NT2/D1 (cell line): ENCODE data around the gene RESP18.
"Not testable (repeated sequence)": the region's sequence is repeated elsewhere in the genome, so short reads cannot be mapped to it uniquely, and the experiment has no call there.

ENCODE experiments used
- DNase-seq: peaks from one replicate; pipeline ENCODE4 v3.0.0-alpha.2; 2011; ENCODE audit warnings: low read depth, low spot score
- H3K27me3 ChIP-seq: 2 replicates; pipeline ENCODE4 v1.6.0; 2011; ENCODE audit warnings: mild to moderate bottlenecking; ENCODE audit not compliant: insufficient read length, insufficient read depth
- H3K36me3 ChIP-seq: 2 replicates; pipeline ENCODE4 v1.6.1; 2011; ENCODE audit warnings: mild to moderate bottlenecking, low read length, mixed read lengths; ENCODE audit not compliant: insufficient read depth, insufficient read length
- H3K4me1 ChIP-seq: 2 replicates; pipeline ENCODE4 v1.5.1; 2011; ENCODE audit not compliant: insufficient read depth, insufficient read length
- H3K4me3 ChIP-seq: 2 replicates; pipeline ENCODE4 v1.5.1; 2011; ENCODE audit warnings: low read depth; ENCODE audit not compliant: insufficient read length
- H3K9ac ChIP-seq: 2 replicates; pipeline ENCODE4 v1.6.0; 2011; ENCODE audit warnings: low read depth; ENCODE audit not compliant: insufficient read length
- H3K9me3 ChIP-seq: 2 replicates; pipeline ENCODE4 v1.5.1; 2011; ENCODE audit warnings: mild to moderate bottlenecking, low read length; ENCODE audit not compliant: insufficient read depth
- SUZ12 ChIP-seq: IDR thresholded peaks from 2 replicates; pipeline ENCODE4 v1.6.1; 2011; ENCODE audit not compliant: insufficient read length, insufficient read depth; ENCODE audit errors: extremely low read depth
- YY1 ChIP-seq: IDR thresholded peaks from 2 replicates; pipeline ENCODE4 v1.6.1; 2011; ENCODE audit not compliant: insufficient read length, insufficient read depth
- ZNF274 ChIP-seq: IDR thresholded peaks from 2 replicates; pipeline ENCODE4 v1.6.1; 2011; ENCODE audit warnings: mild to moderate bottlenecking, low read depth, low read length

The RESP18 gene

DNA sequence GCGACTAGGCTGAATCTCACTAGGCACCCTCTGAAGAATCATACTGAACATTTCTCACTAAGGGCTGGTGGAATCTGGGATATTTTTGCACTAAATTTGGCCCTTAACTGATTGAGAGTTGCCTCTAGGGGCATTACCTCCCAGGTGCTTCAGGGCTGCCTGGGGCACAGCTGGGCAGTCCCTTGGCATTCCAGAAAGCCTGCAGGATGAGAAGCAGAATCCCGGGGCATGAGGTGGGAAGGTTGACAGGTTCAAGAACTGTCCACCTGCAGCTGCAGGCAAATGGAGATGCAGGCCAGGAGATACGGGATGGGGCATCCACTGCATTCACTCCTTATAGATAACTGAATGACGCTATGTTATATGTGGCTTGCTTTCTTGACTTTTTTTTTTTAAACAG is 7.4 kb downstream of the RESP18 start:
- H3K27me3 ChIP-seq: peaks cover 37% of the 10 kb centered on the region
- H3K9ac ChIP-seq: no peak overlapping the region
- no peaks in the 10 kb centered on the region for H3K36me3 ChIP-seq
- no peak overlapping the region for H3K4me3 ChIP-seq
- TF ChIP-seq ZNF274 (no peak), YY1 (no peak), SUZ12 (no peak)
- DNase-seq: no peak
- H3K9me3 ChIP-seq: no peaks in the 10 kb centered on the region
- no peaks in the 10 kb centered on the region for H3K4me1 ChIP-seq

DNA sequence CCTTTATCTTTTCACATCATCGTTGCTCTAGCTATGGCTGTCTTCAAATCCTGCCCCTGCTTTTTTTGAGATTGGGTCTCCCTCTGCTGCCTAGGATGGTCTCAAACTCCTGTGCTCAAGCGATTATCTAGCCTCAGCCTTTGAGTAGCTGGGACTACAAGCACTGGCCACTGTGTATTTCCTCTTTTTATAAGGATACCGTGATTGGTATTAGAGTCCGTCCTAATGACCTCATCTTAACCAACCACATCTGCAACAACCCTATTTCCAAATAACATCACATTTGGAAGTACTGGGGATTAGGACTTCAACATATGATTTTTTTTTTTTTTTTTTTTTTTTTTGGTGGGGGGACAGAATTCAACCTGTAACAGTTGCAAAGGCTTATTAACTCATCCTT is 9.1 kb downstream of the RESP18 start:
- TF ChIP-seq SUZ12: no peak
- TF ChIP-seq YY1: no peak
- TF ChIP-seq ZNF274: no peak
- Histone ChIP-seq H3K9ac (no peak overlapping the region), H3K36me3 (no peaks in the 10 kb centered on the region), H3K9me3 (no peaks in the 10 kb centered on the region), H3K27me3 (peaks cover 20% of the 10 kb centered on the region), H3K4me1 (no peaks in the 10 kb centered on the region), H3K4me3 (no peak overlapping the region)
- DNase-seq: no peak

DNA sequence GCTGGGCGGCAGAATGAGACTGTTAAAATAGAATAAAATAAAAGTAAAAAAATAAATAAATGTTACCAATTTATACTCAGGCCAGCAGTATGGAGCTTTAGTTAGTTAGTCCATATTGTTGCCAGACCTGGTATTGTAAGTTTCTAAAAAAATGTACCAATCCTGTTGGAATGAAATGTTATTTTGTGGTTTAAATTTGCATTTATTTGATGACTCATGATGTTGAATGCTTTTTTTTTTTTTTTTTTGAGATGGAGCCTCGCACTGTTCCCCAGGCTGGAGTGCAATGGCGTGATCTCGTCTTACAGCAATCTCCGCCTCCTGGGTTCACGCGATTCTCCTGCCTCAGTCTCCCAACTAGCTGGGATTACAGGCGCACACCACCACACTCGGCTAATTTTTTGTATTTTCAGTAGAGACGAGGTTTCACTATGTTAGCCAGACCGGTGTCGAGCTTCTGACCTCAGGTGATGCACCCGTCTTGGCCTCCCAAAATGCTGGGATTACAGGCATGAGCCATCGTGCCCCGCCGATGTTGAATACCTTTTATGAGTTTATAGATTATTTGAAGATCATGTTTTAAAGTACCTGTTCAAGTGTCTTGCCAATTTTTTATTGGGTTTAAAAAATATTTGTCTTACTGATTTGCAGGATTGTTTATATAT is 17.6 kb downstream of the RESP18 start:
- H3K9me3 ChIP-seq: no peaks in the 10 kb centered on the region; the same call in 1 of the 2 replicates
- H3K4me1 ChIP-seq: no peaks in the 10 kb centered on the region
- H3K27me3 ChIP-seq: peaks cover 3% of the 10 kb centered on the region
- no peak for DNase-seq
- no peak overlapping the region for H3K9ac ChIP-seq
- TF ChIP-seq SUZ12 (no peak), YY1 (no peak), ZNF274 (no peak)
- no peak overlapping the region for H3K4me3 ChIP-seq
- H3K36me3 ChIP-seq: no peaks in the 10 kb centered on the region

- not testable (repeated sequence) for H3K4me3 ChIP-seq, H3K36me3 ChIP-seq, H3K9me3 ChIP-seq, DNase-seq, H3K4me1 ChIP-seq, H3K9ac ChIP-seq
- H3K27me3 ChIP-seq: peaks cover 15% of the 10 kb centered on the region
These were observed 19.8 kb downstream of the RESP18 start for GRCh38 chr2:219312683-219313263.

DNA sequence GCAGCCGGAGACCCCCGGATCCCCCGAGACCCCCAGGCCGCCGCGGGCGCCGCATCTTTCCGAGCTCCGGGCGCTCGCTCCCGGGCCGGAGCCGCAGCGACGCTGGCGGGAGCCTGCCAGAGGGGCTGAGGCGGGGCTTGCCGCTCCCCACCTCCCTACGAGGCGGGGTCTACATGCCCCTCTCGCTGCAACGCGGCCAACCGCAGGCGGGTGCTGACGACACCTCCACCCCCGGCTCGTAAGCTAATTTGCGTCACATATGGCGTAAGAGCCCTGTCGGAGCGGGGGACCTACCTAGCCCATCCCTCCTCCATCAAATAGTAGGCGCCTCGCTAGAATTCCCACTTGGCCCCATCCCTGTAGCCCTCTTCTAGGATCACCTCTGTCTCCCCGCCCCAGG is 23.3 kb downstream of the RESP18 start, which contains the start of gene PTPRN:
TSS of gene PTPRN (minus strand) at position 124 of the 400 bp plus-strand sequence. CDS start at position 55, 69 bp downstream.
- DNase-seq: peak; percentile 56
- H3K4me3 ChIP-seq: peak within 1 kb of the TSS; percentile 56
- H3K9me3 ChIP-seq: no peaks in the 10 kb centered on the region; the same call in 1 of the 2 replicates
- H3K36me3 ChIP-seq: peaks cover 6% of the 10 kb centered on the region
- H3K9ac ChIP-seq: peak within 1 kb of the TSS; percentile 72
- H3K4me1 ChIP-seq: no peaks in the 10 kb centered on the region
- no peak for TF ChIP-seq ZNF274
- TF ChIP-seq SUZ12: no peak
- no peak for TF ChIP-seq YY1
- H3K27me3 ChIP-seq: peaks cover 21% of the 10 kb centered on the region

GRCh38 chr2:219308142-219309101 is 24.1 kb downstream of the RESP18 start:
- peak; percentile 71 for DNase-seq
- peak overlapping the region; percentile 72 for H3K9ac ChIP-seq
- TF ChIP-seq YY1: no peak
- no peak for TF ChIP-seq SUZ12
- no peak for TF ChIP-seq ZNF274
- peaks cover 11% of the 10 kb centered on the region for H3K36me3 ChIP-seq
- no peaks in the 10 kb centered on the region; the same call in 1 of the 2 replicates for H3K9me3 ChIP-seq
- no peaks in the 10 kb centered on the region for H3K4me1 ChIP-seq
- H3K27me3 ChIP-seq: peaks cover 21% of the 10 kb centered on the region
- peak overlapping the region; percentile 56 for H3K4me3 ChIP-seq

DNA sequence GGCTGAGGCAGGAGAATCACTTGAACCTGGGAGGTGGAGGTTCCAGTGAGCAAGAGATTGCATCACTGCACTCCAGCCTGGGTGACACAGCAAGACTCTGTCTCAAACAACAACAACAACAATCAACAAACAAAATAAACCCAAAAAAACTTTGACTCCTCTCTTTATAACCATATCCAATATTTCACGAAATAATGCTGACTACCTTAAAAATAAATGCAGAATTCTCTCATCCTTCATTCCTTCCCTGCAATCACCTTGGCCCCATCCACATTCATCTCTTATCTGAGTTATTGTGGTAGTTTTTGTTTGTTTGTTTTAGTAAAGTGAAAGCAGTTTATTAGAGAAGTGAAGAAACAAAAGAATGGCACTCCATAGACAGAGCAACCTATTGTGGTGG is 26.5 kb downstream of the RESP18 start:
- H3K27me3 ChIP-seq: peaks cover 21% of the 10 kb centered on the region

More for the DNA sequence above, 26.5 kb downstream of the RESP18 start:
- no peak overlapping the region for H3K4me3 ChIP-seq
- no peak for TF ChIP-seq YY1
- no peak for TF ChIP-seq SUZ12
- no peak for TF ChIP-seq ZNF274
- no peak for DNase-seq
- no peak overlapping the region for H3K9ac ChIP-seq
- peaks cover 32% of the 10 kb centered on the region for H3K36me3 ChIP-seq
- H3K4me1 ChIP-seq: no peaks in the 10 kb centered on the region
- no peaks in the 10 kb centered on the region for H3K9me3 ChIP-seq
